K562 (cell line): ENCODE results near the gene SEPTIN2. TPM values are rescaled to one million over a fixed set of nuclear protein-coding genes. Genes with fewer than 3 reads are reported as not detected.

Source experiments
- E2F4 ChIP-seq: sonication (generic); formaldehyde crosslinking; IDR thresholded peaks from 2 replicates; pipeline ENCODE4 v1.8.0; 2022; ENCODE audit warnings: mild to moderate bottlenecking, low read depth, missing genetic modification reagents
- ELF2 ChIP-seq: fragments of 250-450 bp; sonication (Bioruptor Pico); IDR thresholded peaks from 2 replicates; pipeline ENCODE4 v1.5.0; 2021; ENCODE audit warnings: mild to moderate bottlenecking
- FIP1L1 ChIP-seq: fragments of 200-400 bp; formaldehyde crosslinking; IDR thresholded peaks from 2 replicates; pipeline ENCODE4 v1.6.1; 2018; ENCODE audit warnings: mild to moderate bottlenecking, low read depth, low read length; ENCODE audit not compliant: poor library complexity, severe bottlenecking
- LARP7 ChIP-seq: fragments of 450-650 bp; IDR thresholded peaks from 2 replicates; pipeline ENCODE4 v1.6.1; 2016
- MAZ ChIP-seq, 2 experiments: fragments of 450-650 bp in 1 of 2; sonication (generic) in 1 of 2; formaldehyde crosslinking; IDR thresholded peaks in 1 of 2; conservative IDR thresholded peaks in 1 of 2; 2 replicates each; pipeline versions ENCODE4 v1.4.0 to v1.5.0; 2020; ENCODE audit warnings: mild to moderate bottlenecking in 1 of 2, missing genetic modification reagents in 1 of 2
- NR2C2 ChIP-seq, 2 experiments: fragments of 200-800 bp in 1 of 2; sonication (Bioruptor generic) in 1 of 2; sonication (generic) in 1 of 2; formaldehyde crosslinking in 1 of 2; IDR thresholded peaks; 2 replicates each; pipeline versions ENCODE4 v1.6.1 to v1.8.0; 2016 to 2022; ENCODE audit warnings: mild to moderate bottlenecking in 1 of 2, missing compliant biosample characterization in 1 of 2, missing genetic modification characterization in 1 of 2, missing genetic modification reagents in 1 of 2
- PHF20 ChIP-seq: fragments of 450-650 bp; IDR thresholded peaks from 2 replicates; pipeline ENCODE4 v1.6.1; 2018; ENCODE audit not compliant: partially characterized antibody
- PRDM10 ChIP-seq: fragments of 450-650 bp; IDR thresholded peaks from 2 replicates; pipeline ENCODE4 v1.6.1; 2018; ENCODE audit not compliant: partially characterized antibody
- PRPF4 ChIP-seq: fragments of 200-400 bp; formaldehyde crosslinking; IDR thresholded peaks from one replicate; pipeline ENCODE4 v1.6.1; 2017; ENCODE audit warnings: low read length, low read depth, mild to moderate bottlenecking; ENCODE audit not compliant: insufficient read depth, poor library complexity, severe bottlenecking
- RBBP5 ChIP-seq: fragments of 200-600 bp; sonication (generic); IDR thresholded peaks from 2 replicates; pipeline ENCODE4 v1.6.1; 2012; ENCODE audit warnings: borderline replicate concordance, mild to moderate bottlenecking, low read length, control low read depth, inconsistent platforms; ENCODE audit not compliant: insufficient read depth, poor library complexity, severe bottlenecking
- RBM22 ChIP-seq: fragments of 200-400 bp; formaldehyde crosslinking; IDR thresholded peaks from 2 replicates; pipeline ENCODE4 v1.6.1; 2018; ENCODE audit warnings: low read length, low read depth; ENCODE audit not compliant: poor library complexity, severe bottlenecking
- SAP30 ChIP-seq: fragments of 200-600 bp; sonication (generic); IDR thresholded peaks from 2 replicates; pipeline ENCODE4 v1.6.1; 2012; ENCODE audit warnings: borderline replicate concordance, low read depth, mild to moderate bottlenecking, moderate library complexity, low read length, control low read depth, inconsistent platforms; ENCODE audit not compliant: insufficient read depth, poor library complexity, severe bottlenecking
- SMARCB1 ChIP-seq: IDR thresholded peaks from 2 replicates; pipeline ENCODE4 v1.6.1; 2011; ENCODE audit warnings: improper control_type of control experiment, low read depth; ENCODE audit not compliant: insufficient read length
- TAF1 ChIP-seq: IDR thresholded peaks from 2 replicates; pipeline ENCODE4 v1.6.1; 2011; ENCODE audit warnings: mild to moderate bottlenecking, low read length, moderate library complexity; ENCODE audit not compliant: insufficient read depth, control insufficient read depth, severe bottlenecking; ENCODE audit errors: extremely low read depth
- ZNF76 ChIP-seq: fragments of 250-450 bp; sonication (Bioruptor Pico); IDR thresholded peaks from 2 replicates; pipeline ENCODE4 v1.4.0; 2020; ENCODE audit warnings: mild to moderate bottlenecking, moderate library complexity, borderline replicate concordance
- polyA plus RNA-seq, 8 experiments: library from polyadenylated mRNA; depleted of rRNA in 4 of 8; stranded (reverse) in 5 of 8; unstranded in 3 of 8; fragments of >200 nt; fragmentation: Nextera tagmentation in 2 of 8; fragmentation: Illumina TruSeq in 1 of 8; extraction: Ambion mirVana in 2 of 8; extraction: Trizol in 1 of 8; gene quantifications; 2 replicates each; pipeline versions ENCODE4 v1.2.1 to v1.2.3, GENCODE V29; 2011 to 2014; ENCODE audit warnings: inconsistent platforms in 1 of 8, missing spikeins in 1 of 8
- total RNA-seq, 7 experiments: library from RNA; depleted of rRNA in 6 of 7; stranded (reverse); fragments of >200 nt in 6 of 7; fragmentation: Illumina TruSeq in 2 of 7; extraction: Trizol in 2 of 7; gene quantifications; 2 replicates each; pipeline versions ENCODE4 v1.2.1 to v1.2.3, GENCODE V29; 2011 to 2021; ENCODE audit warnings: low replicate concordance in 1 of 7
- TF ChIP-seq, protein P1 (sequence below): fragments of 250-450 bp; sonication (Bioruptor Pico); IDR thresholded peaks from 2 replicates; pipeline ENCODE4 v1.4.0; 2020
- TF ChIP-seq, protein P2 (sequence below), 2 experiments: IDR thresholded peaks; 2 replicates each; pipeline ENCODE4 v1.6.1; 2011; ENCODE audit warnings: borderline replicate concordance in 1 of 2, control low read depth in 1 of 2, low read depth in 1 of 2, low read length in 1 of 2, mild to moderate bottlenecking in 1 of 2, mixed read lengths in 1 of 2, moderate library complexity in 1 of 2; ENCODE audit not compliant: insufficient read depth in 1 of 2, insufficient read length in 1 of 2, poor library complexity in 1 of 2, severe bottlenecking in 1 of 2; ENCODE audit errors: extremely low read depth in 1 of 2

Gene SEPTIN2
- total and polyA plus RNA-seq, 9 of the 15 experiments (the other 6 are each of a cell fraction or from before 2014, with no cell fraction given): 121 to 367 (median 166) TPM

DNA sequence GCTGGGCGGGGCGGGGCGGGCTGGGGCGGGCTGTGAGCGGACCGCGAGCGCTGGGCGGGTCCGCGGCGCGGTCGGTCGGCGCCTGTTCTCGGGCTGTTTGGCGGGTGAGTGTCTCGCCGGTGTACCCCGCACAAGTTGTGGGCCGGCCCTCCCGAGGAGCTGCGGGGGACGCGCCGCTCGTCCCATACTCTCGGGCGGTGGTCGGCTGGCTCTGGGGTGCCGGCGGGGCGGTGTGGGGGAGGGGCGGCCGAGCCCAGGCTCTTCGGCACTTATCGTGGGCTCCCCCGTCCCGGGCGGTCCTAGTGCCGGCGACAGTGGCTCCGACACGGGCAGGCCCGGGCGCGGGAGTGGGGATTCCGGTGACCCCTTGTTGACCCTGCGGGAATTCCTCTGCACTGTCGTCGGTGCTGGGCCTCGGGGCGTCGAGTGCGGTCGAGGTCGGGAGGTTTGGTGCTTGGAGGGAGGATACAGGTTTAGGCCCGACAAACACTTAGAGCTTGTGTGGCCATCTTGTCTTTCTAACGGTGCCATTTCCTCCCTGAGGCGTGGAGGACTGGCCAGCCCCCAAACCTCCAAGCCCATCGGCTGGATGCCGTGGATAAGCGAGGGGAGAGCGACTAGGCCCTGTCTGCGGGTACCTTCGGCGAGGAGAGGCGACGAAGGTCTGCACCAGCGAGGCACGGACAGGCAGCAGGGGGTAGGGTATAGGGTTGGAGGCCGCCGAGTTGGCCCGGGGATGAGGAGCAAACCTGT, at the start of gene SEPTIN2 (continued):
- TF ChIP-seq MAZ (CRISPR knock-in tag; conservative IDR thresholded peaks at IDR 0.05 in 1 of 2, IDR thresholded peaks at IDR 0.05 in 1 of 2): peak in 1 of 2 experiments; percentile 64; a peak in 2 of 4 replicates
- TF ChIP-seq, protein P1, sequence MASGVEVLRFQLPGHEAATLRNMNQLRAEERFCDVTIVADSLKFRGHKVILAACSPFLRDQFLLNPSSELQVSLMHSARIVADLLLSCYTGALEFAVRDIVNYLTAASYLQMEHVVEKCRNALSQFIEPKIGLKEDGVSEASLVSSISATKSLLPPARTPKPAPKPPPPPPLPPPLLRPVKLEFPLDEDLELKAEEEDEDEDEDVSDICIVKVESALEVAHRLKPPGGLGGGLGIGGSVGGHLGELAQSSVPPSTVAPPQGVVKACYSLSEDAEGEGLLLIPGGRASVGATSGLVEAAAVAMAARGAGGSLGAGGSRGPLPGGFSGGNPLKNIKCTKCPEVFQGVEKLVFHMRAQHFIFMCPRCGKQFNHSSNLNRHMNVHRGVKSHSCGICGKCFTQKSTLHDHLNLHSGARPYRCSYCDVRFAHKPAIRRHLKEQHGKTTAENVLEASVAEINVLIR (CRISPR knock-in tag): 0 out of 2 replicates have a peak, but pooled peaks have one; percentile 32
- no peak for TF ChIP-seq LARP7
- TF ChIP-seq ELF2 (CRISPR knock-in tag): no peak
- peak; percentile 57 for TF ChIP-seq FIP1L1
- TF ChIP-seq, protein P2, sequence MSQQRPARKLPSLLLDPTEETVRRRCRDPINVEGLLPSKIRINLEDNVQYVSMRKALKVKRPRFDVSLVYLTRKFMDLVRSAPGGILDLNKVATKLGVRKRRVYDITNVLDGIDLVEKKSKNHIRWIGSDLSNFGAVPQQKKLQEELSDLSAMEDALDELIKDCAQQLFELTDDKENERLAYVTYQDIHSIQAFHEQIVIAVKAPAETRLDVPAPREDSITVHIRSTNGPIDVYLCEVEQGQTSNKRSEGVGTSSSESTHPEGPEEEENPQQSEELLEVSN (IDR thresholded peaks at IDR 0.05; ENCODE audit: borderline replicate concordance in 1 of 2, extremely low read depth in 1 of 2, insufficient read depth in 1 of 2, insufficient read length in 1 of 2, low read depth in 1 of 2, low read length in 1 of 2, poor library complexity in 1 of 2, severe bottlenecking in 1 of 2): peak; percentile 41
- TF ChIP-seq TAF1: peak; percentile 20
- TF ChIP-seq SAP30: peak; percentile 73
- no peak for TF ChIP-seq E2F4 (CRISPR knock-in tag)
- TF ChIP-seq PRDM10: peak; percentile 81
- TF ChIP-seq ZNF76 (CRISPR knock-in tag): no peak
- TF ChIP-seq PRPF4: peak; percentile 72
- TF ChIP-seq PHF20: peak; percentile 62
- TF ChIP-seq SMARCB1: no peak
- peak; percentile 64 for TF ChIP-seq RBBP5
- TF ChIP-seq RBM22: peak; percentile 42
- TF ChIP-seq NR2C2 (CRISPR knock-in tag; IDR thresholded peaks at IDR 0.05): no peak
- TF ChIP-seq NR2C2 (tag; IDR thresholded peaks at IDR 0.05): peak; percentile 85
